OCI-LY7 (cell line): ENCODE measurements around the gene KCNJ12.

ENCODE experiments used
- CTCF ChIP-seq: fragments of 200-600 bp; sonication (generic); conservative IDR thresholded peaks from 2 replicates; pipeline ENCODE4 v1.5.1; 2014; ENCODE audit warnings: mild to moderate bottlenecking, antibody characterized with exemption, low read length, moderate library complexity, mixed read lengths
- EZH2phosphoT487 ChIP-seq: fragments of 200-600 bp; sonication (generic); IDR thresholded peaks from 2 replicates; pipeline ENCODE4 v1.6.1; 2018; ENCODE audit warnings: low read depth, borderline replicate concordance, mild to moderate bottlenecking, mixed run types, antibody characterized with exemption, low read length, moderate library complexity, mixed read lengths

- TF ChIP-seq CTCF (no peak), EZH2phosphoT487 (no peak)
These were observed 87.1 kb downstream of the KCNJ12 start for GRCh38 chr17:21463204-21463661.
